ENCODE data around the gene SNAPC4. TPM values are rescaled to one million over a fixed set of nuclear protein-coding genes. Genes with fewer than 3 reads are reported as not detected.

The SNAPC4 gene
- total RNA-seq, 1 experiment from 2014 or later = 29.7 TPM

GRCh38 chr9:136438548-136439480 is 38.8 kb upstream of the SNAPC4 start:
- H4K91ac ChIP-seq (ENCODE audit: insufficient read length, low read depth, low read length) = no peak overlapping the region
- H3K9ac ChIP-seq (ENCODE audit: extremely low read depth, insufficient read length, low read length) = peak overlapping the region; percentile 45
- no peaks in the 10 kb centered on the region for H4K20me1 ChIP-seq (ENCODE audit: control insufficient read depth, insufficient read depth, insufficient read length)
- no peak overlapping the region for H3T11ph ChIP-seq (ENCODE audit: low read length)
- H2BK15ac ChIP-seq (ENCODE audit: low read depth, low read length) = no peak overlapping the region
- H2AFZ ChIP-seq (ENCODE audit: low read length) = no peak overlapping the region
- no peak overlapping the region for H3K27ac ChIP-seq (ENCODE audit: insufficient read length, low read depth, low read length)
- Mint-ChIP-seq H3K27ac (no peak overlapping the region), H3K9me3 (no peaks in the 10 kb centered on the region), H3K4me3 (peak overlapping the region; percentile 82 to 86), H3K4me1 (peaks cover 15 to 16% of the 10 kb centered on the region in 2 experiments), H3K36me3 (ENCODE audit: insufficient read depth in 1 of 3, low read depth in 3 of 3) (peaks cover 8 to 42% (median 25%) of the 10 kb centered on the region in 3 experiments), H3K27me3 (ENCODE audit: low read depth) (no peaks in the 10 kb centered on the region)
- H4K8ac ChIP-seq (replicated peaks; ENCODE audit: insufficient read length, low read depth, low read length) = no peak overlapping the region
- no peak overlapping the region for H3K23ac ChIP-seq (ENCODE audit: insufficient read length, low read depth, low read length)
- no peak overlapping the region for H2BK120ac ChIP-seq (ENCODE audit: low read depth, low read length, poor library complexity, severe bottlenecking)
- H3K14ac ChIP-seq (ENCODE audit: insufficient read depth, low read length) = peak overlapping the region; percentile 79
- peaks cover 5% of the 10 kb centered on the region; the same call in 1 of the 2 replicates for H3K79me2 ChIP-seq (ENCODE audit: insufficient read depth, low read length)
- peak overlapping the region; percentile 89 for H3K4me2 ChIP-seq (ENCODE audit: insufficient read depth, insufficient read length, low read length)
- H3K4ac ChIP-seq (ENCODE audit: low read depth, low read length) = no peak overlapping the region
- H2BK12ac ChIP-seq (ENCODE audit: insufficient read length, low read depth, low read length) = no peak overlapping the region
- no CpG with 5 or more reads among the region's 91 CpGs for WGBS (ENCODE audit: extremely low coverage, insufficient read length, low lambda C conversion rate)
- H3K4me1 ChIP-seq (ENCODE audit: insufficient read depth, low read length) = no peaks in the 10 kb centered on the region
- H3K23me2 ChIP-seq (ENCODE audit: insufficient read length, low read depth, low read length, poor library complexity, severe bottlenecking) = peaks cover 14% of the 10 kb centered on the region
- no peaks in the 10 kb centered on the region for H3K9me3 ChIP-seq (ENCODE audit: control insufficient read depth, low read depth, low read length)
- no peak overlapping the region for H3K18ac ChIP-seq (ENCODE audit: insufficient read length, low read depth, low read length)
- no peak overlapping the region for H3K56ac ChIP-seq (ENCODE audit: insufficient read length, low read depth, low read length)
- H2BK20ac ChIP-seq (ENCODE audit: low read depth, low read length, poor library complexity, severe bottlenecking) = no peak overlapping the region
- H4K5ac ChIP-seq (ENCODE audit: insufficient read length, low read depth, low read length) = no peak overlapping the region
- peaks cover 2% of the 10 kb centered on the region for H3K79me1 ChIP-seq (ENCODE audit: insufficient read depth, low read depth, low read length, poor library complexity, severe bottlenecking)
- no peak overlapping the region for H2AK5ac ChIP-seq (ENCODE audit: insufficient read length, low read length)
- no peak overlapping the region for H2BK5ac ChIP-seq (ENCODE audit: insufficient read length, low read length)
- TF ChIP-seq, protein P1, sequence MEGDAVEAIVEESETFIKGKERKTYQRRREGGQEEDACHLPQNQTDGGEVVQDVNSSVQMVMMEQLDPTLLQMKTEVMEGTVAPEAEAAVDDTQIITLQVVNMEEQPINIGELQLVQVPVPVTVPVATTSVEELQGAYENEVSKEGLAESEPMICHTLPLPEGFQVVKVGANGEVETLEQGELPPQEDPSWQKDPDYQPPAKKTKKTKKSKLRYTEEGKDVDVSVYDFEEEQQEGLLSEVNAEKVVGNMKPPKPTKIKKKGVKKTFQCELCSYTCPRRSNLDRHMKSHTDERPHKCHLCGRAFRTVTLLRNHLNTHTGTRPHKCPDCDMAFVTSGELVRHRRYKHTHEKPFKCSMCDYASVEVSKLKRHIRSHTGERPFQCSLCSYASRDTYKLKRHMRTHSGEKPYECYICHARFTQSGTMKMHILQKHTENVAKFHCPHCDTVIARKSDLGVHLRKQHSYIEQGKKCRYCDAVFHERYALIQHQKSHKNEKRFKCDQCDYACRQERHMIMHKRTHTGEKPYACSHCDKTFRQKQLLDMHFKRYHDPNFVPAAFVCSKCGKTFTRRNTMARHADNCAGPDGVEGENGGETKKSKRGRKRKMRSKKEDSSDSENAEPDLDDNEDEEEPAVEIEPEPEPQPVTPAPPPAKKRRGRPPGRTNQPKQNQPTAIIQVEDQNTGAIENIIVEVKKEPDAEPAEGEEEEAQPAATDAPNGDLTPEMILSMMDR (conservative IDR thresholded peaks at IDR 0.05) = no peak
- H3K27me3 ChIP-seq (ENCODE audit: insufficient read depth, low read length) = no peaks in the 10 kb centered on the region
- DNase-seq = peak; percentile 48
